AG04449 (cell line): ENCODE results near the gene COL4A1.

Experiments used
- CTCF ChIA-PET: fragments of 350-600 bp; formaldehyde crosslinking; extraction: SDS; loops from one replicate; lab custom pipeline; 2021; ENCODE audit warnings: antibody characterized with exemption; lab: Yijun Ruan, JAX
- POLR2A ChIA-PET: fragments of 400-600, 350-600 bp; formaldehyde crosslinking; extraction: SDS; loops from one replicate; lab custom pipeline; 2020; ENCODE audit warnings: antibody characterized with exemption, inconsistent platforms; lab: Yijun Ruan, JAX
- DNase-seq: peaks from one replicate; pipeline ENCODE4 v3.0.0-alpha.2; 2010; ENCODE audit warnings: low read depth, low spot score
- H3K4me3 ChIP-seq: 2 replicates; pipeline ENCODE4 v1.5.1; 2011; ENCODE audit warnings: low read depth, mild to moderate bottlenecking, control low read depth, low read length
- CTCF ChIP-seq: IDR thresholded peaks from one replicate; pipeline ENCODE4 v1.5.1; 2011; ENCODE audit warnings: mild to moderate bottlenecking, moderate library complexity, low read length, control low read depth, inconsistent platforms; ENCODE audit not compliant: insufficient read depth; ENCODE audit errors: missing control alignments

The COL4A1 gene

GRCh38 chr13:110103026-110103425 lies 203.9 kb downstream of the COL4A1 start:
- POLR2A ChIA-PET: no interaction called here
- CTCF ChIA-PET: interaction anchor here (0.8 to 2.0 kb wide), 2 partner anchors 1141 to 1142 kb away, joined by 4 to 7 read pairs; no protein-coding TSS in a partner anchor
- H3K4me3 ChIP-seq: no peak overlapping the region
- TF ChIP-seq CTCF: no peak
- no peak for DNase-seq

- no peak overlapping the region for H3K4me3 ChIP-seq
- POLR2A ChIA-PET: no interaction called here
- CTCF ChIA-PET: interaction anchor here (2.0 kb wide), 1 partner anchor 1141 kb away, joined by 7 read pairs; no protein-coding TSS in a partner anchor
- DNase-seq: no peak
- TF ChIP-seq CTCF: no peak
Measured at GRCh38 chr13:110102053-110102452, 204.9 kb downstream of the COL4A1 start.

- no peak overlapping the region for H3K4me3 ChIP-seq
- CTCF ChIA-PET: interaction anchor here (1.6 kb wide), 1 partner anchor 16 kb away, joined by 4 read pairs; no protein-coding TSS in a partner anchor
- DNase-seq: no peak
- no peak for TF ChIP-seq CTCF
- POLR2A ChIA-PET: no interaction called here
Measured at GRCh38 chr13:110099922-110100321, 207.0 kb downstream of the COL4A1 start.
